Measurements from ENCODE around the gene CACNA1F. TPM values are rescaled to one million over a fixed set of nuclear protein-coding genes. Genes with fewer than 3 reads are reported as not detected.

The CACNA1F gene
- polyA plus RNA-seq, 3 donors, result 0.10 to 0.79 (median 0.10) TPM

- H3K27ac ChIP-seq (ENCODE audit: low read depth, low read length), result no peak overlapping the region
- WGBS, 3 donors, result 93 to 98% (median 95%) methylated on average over 15 to 17 of the region's 17 CpGs
Measured at GRCh38 chrX:49260221-49260985, 27.3 kb upstream of the CACNA1F start.

- WGBS, 3 donors, result 83 to 89% (median 87%) methylated on average over 5 of the region's 5 CpGs
- no peak overlapping the region for H3K27ac ChIP-seq (ENCODE audit: low read depth, low read length)
Measured at GRCh38 chrX:49258749-49259124, 25.6 kb upstream of the CACNA1F start.

- 73 to 80% (median 76%) methylated on average over 12 to 20 of the region's 20 CpGs for WGBS, 3 donors
- no peak overlapping the region for H3K27ac ChIP-seq (ENCODE audit: low read depth, low read length)
Measured at GRCh38 chrX:49257846-49258748, 25.0 kb upstream of the CACNA1F start.

GRCh38 chrX:49257074-49257790 is 24.1 kb upstream of the CACNA1F start:
- WGBS, 3 donors, result 73 to 88% (median 78%) methylated on average over 10 to 14 of the region's 14 CpGs
- no peak overlapping the region for H3K27ac ChIP-seq (ENCODE audit: low read depth, low read length)

GRCh38 chrX:49256268-49256995 is 23.3 kb upstream of the CACNA1F start:
- 80 to 83% (median 81%) methylated on average over 8 to 9 of the region's 9 CpGs for WGBS, 3 donors
- H3K27ac ChIP-seq (ENCODE audit: low read depth, low read length), result no peak overlapping the region

- H3K27ac ChIP-seq (ENCODE audit: low read depth, low read length), result no peak overlapping the region
- WGBS, 3 donors, result 82 to 93% (median 84%) methylated on average over 7 of the region's 7 CpGs
Measured at GRCh38 chrX:49254639-49255038, 21.5 kb upstream of the CACNA1F start.

- WGBS, 3 donors, result 89 to 93% (median 93%) methylated on average over 13 of the region's 13 CpGs
Measured at GRCh38 chrX:49251325-49251724, 18.2 kb upstream of the CACNA1F start.

GRCh38 chrX:49250578-49250977 is 17.4 kb upstream of the CACNA1F start:
- H3K27ac ChIP-seq (ENCODE audit: low read depth, low read length), result no peak overlapping the region
- WGBS, 3 donors, result 83 to 95% (median 91%) methylated on average over 6 to 9 of the region's 9 CpGs

More at GRCh38 chrX:49251325-49251724, 18.2 kb upstream of the CACNA1F start:
- no peak overlapping the region for H3K27ac ChIP-seq (ENCODE audit: low read depth, low read length)

GRCh38 chrX:49250066-49250465 is 16.9 kb upstream of the CACNA1F start:
- H3K27ac ChIP-seq (ENCODE audit: low read depth, low read length), result no peak overlapping the region
- 88 to 95% (median 94%) methylated on average over 4 to 13 of the region's 13 CpGs for WGBS, 3 donors

GRCh38 chrX:49249616-49250015 is 16.5 kb upstream of the CACNA1F start:
- WGBS, 3 donors, result 88 to 94% (median 93%) methylated on average over 5 to 9 of the region's 9 CpGs
- H3K27ac ChIP-seq (ENCODE audit: low read depth, low read length), result no peak overlapping the region

GRCh38 chrX:49249071-49249470 is 15.9 kb upstream of the CACNA1F start:
- no peak overlapping the region for H3K27ac ChIP-seq (ENCODE audit: low read depth, low read length)
- 82 to 96% (median 89%) methylated on average over 6 of the region's 6 CpGs for WGBS, 3 donors

- WGBS, 3 donors, result 72 to 87% (median 87%) methylated on average over 10 to 28 of the region's 28 CpGs
- no peak overlapping the region for H3K27ac ChIP-seq (ENCODE audit: low read depth, low read length)
Measured at GRCh38 chrX:49247916-49248811, 15.0 kb upstream of the CACNA1F start.

GRCh38 chrX:49247346-49247745 is 14.2 kb upstream of the CACNA1F start:
- 88 to 95% (median 92%) methylated on average over 9 to 11 of the region's 11 CpGs for WGBS, 3 donors

GRCh38 chrX:49246541-49246940 is 13.4 kb upstream of the CACNA1F start:
- no peak overlapping the region for H3K27ac ChIP-seq (ENCODE audit: low read depth, low read length)
- 92 to 100% (median 93%) methylated on average over 5 to 10 of the region's 10 CpGs for WGBS, 3 donors

More at GRCh38 chrX:49247346-49247745, 14.2 kb upstream of the CACNA1F start:
- no peak overlapping the region for H3K27ac ChIP-seq (ENCODE audit: low read depth, low read length)

- 84 to 94% (median 93%) methylated on average over 2 of the region's 2 CpGs for WGBS, 3 donors
Measured at GRCh38 chrX:49244207-49244606, 11.1 kb upstream of the CACNA1F start.

GRCh38 chrX:49243166-49243565 is 10.0 kb upstream of the CACNA1F start:
- H3K27ac ChIP-seq (ENCODE audit: low read depth, low read length), result no peak overlapping the region
- 73 to 97% (median 76%) methylated on average over 5 to 12 of the region's 12 CpGs for WGBS, 3 donors

More at GRCh38 chrX:49244207-49244606, 11.1 kb upstream of the CACNA1F start:
- H3K27ac ChIP-seq (ENCODE audit: low read depth, low read length), result no peak overlapping the region

- no peak overlapping the region for H3K27ac ChIP-seq (ENCODE audit: low read depth, low read length)
- 82 to 97% (median 92%) methylated on average over 11 to 12 of the region's 12 CpGs for WGBS, 3 donors
Measured at GRCh38 chrX:49242545-49243066, 9.5 kb upstream of the CACNA1F start.
